Activated CD4-positive, alpha-beta T cell treated with anti-CD3 and anti-CD28 coated beads, Interleukin-2, amount 50 U/mL, for 16 hours (primary cell): Measurements from ENCODE around the gene DLG1.
A peak's percentile ranks its signal among the peaks of the same experiment; 100 is the strongest.
"Not testable (repeated sequence)": the region's sequence is repeated elsewhere in the genome, so short reads cannot be mapped to it uniquely, and the experiment has no call there.

Experiments
- DNase-seq: peaks from one replicate; pipeline ENCODE4 v3.0.0-alpha.2; 2020

DLG1 gene

DNA sequence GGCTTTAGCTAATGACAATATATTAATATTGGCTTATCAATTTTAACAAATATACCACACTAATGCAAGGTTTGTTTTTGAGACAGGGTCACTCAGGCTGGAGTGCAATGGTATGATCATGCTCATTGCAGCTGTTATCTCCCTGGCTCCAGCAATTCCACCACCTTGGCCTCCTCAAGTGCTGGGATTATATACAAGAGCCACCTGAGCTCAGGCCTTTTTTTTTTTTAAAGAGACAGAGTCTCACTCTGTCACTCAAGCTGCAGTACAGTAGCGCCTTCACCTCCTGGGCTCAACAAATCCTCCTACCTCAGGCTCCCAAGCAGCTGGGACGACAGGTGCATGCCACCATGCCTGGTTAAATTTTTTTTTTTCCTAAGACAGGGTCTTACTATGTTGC, 11.7 kb downstream of the DLG1 start:
- DNase-seq = no peak

DNA sequence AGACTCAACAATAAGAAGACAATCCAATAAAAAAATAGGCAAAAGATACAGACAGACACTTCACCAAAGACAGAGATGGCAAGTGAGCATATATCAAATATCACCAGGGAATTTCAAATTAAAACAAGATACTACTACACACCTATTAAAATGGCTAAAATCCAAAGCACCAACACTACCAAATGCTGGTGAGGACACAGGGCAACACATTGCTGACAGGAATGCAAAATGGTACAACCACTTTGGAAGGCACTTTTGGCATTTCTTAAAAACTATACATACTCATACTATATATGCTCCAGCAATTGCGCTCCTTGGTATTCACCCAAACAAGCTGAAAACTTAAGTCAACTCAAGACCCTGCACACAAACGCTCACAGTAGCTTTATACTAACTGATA, 12.9 kb downstream of the DLG1 start:
- no peak for DNase-seq

DNA sequence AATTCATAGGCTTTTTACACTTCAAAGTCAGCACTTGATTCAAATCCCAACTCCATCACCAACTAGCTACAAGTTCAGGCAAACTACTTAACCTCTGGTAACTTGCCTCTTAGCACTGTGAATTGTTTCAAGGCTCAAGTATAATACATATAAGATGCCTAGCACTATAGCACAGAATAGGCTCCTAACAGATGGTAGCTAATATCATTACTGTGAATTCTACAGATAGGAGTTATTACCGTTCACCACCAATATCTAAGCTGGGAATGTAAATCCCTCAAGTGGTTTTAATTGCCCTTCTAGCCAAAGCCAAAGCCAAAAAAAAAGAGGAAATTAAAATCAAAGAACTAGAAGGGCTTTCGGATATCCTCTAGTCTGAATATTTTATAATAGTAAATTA, 15.4 kb downstream of the DLG1 start:
- no peak for DNase-seq

DNA sequence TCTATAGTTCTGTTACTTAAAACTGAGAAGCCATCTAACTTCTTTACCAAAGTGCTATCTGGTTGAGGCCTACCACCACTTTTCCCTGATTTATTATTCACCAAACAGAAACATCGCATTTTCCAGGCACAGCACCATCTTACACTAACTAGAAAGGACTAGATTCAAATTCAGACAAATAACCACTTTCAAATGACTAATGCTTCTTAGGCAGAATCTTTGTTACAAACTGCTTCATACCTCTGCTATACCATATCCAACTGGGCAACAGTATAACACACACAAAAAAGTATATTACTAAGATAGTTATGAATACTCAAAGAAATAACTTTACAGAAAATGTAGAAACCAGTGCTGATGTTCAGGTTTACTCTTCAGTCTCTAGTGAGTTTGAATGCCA, 16.6 kb downstream of the DLG1 start:
- no peak for DNase-seq

DNA sequence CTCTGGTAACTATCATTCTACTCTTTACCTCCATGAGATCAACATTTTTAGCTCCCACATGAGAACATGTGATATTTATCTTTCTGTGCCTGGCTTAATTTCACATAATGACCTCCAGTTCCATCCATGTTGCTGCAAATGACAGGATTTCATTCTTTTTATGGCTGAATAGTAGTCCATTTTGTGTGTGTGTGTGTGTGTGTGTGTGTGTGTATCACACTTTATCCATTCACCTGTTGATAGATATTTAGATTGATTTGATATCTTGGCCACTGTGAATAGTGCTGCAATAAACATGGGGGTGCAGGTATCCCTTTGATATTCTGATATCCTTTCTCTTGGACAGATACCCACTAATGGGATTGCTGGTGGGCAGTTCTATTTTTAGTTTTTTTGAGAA, 18.3 kb downstream of the DLG1 start:
- no peak for DNase-seq

DNA sequence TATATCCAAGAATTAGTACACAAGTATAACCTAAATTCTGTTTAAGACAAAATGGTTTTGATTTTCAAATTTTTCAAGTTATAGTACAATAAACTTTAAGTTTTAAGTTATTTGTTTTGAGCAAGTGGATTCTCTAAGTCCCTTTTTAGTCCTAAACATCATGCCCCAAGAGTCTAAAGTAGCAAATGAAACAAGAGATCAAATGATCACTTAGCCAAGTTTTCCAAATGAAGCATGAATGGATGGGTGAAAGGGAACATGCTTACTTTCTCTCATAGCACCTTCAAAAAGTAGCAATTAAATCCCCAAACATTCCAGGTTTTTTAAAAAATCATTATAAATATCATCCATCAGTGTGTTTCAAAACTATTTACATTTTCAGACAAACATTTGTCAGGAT, 19.5 kb downstream of the DLG1 start:
- DNase-seq = no peak

DNA sequence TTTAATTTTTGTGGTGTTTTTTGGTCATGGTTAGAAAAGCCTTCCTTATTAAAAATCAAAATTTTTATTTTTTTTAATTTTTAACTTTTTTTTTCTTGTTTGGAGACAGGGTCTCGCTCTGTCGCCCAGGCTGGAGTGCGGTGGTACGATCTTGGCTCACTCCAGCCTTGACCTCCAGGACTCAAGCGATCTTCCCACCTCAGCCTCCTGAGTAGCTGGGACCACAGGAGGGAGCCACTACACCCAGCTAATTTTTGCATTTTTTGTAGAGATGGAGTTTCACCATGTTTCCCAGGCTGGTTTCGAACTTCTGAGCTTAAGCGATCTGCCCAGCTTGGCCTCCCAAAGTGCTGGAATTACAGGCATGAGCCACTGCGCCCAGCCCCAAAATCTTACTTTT, 21.6 kb downstream of the DLG1 start:
- DNase-seq = not testable (repeated sequence)

DNA sequence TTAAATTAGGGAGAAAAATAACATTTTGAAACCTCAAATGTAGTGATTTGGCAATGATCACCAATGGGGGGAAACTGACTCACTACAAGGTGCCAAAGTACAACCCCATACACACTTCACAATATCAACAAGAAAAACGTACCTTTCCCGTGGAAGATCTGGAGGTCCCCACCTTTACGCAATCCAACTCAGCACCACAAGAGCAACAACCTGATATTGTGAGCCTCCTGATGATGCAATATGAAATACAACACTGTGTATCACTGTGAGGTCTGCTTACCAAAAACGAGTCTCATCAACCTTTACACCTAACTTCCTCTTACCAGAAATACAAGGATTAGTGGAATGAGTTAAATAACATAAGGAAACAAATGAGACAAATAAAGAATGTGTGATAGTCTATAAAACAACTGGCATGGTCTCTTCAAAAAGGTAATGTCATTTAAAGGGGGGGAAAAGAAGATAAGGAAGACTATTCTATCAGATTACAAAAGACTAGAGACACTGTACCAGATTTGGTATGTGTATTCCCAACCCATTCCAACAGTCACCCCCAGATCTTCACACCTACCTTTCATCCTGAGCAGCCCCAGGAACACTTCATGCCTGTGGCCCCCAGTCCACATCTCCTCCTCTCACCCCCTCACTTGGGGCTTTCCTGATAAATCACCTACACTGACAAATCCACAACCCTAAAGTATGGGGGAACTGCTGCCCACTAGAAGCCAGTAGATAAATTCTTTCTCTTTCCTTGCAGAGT, 27.7 kb downstream of the DLG1 start:
- no peak for DNase-seq

DNA sequence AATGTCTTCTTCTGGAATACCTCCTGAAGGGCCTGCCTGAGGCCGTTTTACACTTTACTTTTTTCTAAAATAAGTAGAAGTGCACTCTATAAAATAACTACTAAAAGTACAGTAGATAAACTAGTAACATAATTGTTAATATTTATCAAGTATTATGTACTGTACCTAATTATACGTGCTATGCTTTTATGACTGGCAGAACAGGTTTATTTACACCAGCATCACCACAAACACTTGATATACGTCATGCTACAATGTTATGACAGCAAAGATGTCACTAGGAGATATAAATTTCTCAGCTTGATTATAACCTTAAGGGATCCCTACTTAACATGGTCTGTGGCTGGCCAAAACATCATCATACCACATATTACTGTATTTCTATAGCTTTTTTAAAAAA, 29.4 kb downstream of the DLG1 start:
- DNase-seq = no peak

DNA sequence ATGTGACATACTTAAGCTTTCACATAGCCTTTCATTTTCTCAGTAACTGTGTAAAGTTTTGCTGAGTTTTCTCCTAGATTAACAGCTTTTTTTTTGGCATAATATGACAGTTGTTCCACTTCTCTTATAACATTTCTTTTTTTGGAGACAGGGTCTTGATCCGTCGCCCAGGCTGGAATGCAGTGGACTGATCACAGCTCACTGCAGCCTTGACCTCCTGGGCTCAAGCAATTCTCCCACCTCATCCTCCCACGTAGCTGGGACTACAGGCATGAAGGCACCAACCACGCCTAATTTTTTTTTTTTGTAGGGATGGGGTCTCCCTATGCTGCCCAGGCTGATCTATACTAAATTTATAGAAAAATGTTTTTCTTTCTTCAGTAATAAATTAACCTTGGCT, 30.1 kb downstream of the DLG1 start:
- DNase-seq = no peak

DNA sequence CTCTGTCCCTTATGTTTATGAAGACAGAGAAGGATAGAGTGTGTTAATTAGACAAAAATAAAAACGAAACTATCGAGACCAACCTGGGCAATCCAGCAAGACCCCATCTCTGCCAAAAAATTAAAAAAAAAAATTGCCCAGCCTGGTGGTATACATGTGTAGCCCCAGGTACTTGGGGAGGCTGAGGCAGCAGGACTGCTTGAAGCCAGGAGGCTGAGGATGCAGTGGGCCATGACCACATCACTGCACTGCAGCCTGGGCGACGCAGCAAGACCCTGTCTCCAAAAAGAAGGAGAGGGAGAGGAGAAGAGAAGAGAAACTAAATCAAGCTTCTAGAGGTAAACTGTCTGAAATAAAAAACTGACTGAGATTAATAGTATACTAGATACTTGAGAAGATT, 32.1 kb downstream of the DLG1 start:
- no peak for DNase-seq

DNA sequence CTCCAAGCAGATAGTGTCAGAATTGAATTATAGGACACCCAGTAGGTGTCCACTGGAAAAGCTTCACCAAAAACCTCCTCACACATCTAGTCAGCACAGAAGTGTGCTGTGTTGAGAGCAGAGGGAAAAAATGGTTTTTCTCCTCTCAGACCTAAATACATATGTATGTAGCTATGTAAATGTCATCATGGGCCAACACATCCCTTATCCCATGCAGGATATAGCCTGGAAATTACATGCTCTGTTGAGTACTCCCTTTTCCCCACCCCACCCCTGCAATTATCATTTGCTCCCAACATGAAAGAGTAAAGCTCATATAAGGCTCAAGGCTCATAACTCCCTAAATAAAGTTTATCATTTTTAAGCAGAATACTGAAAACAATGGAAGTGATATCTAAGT, 35.7 kb downstream of the DLG1 start:
- no peak for DNase-seq

DNA sequence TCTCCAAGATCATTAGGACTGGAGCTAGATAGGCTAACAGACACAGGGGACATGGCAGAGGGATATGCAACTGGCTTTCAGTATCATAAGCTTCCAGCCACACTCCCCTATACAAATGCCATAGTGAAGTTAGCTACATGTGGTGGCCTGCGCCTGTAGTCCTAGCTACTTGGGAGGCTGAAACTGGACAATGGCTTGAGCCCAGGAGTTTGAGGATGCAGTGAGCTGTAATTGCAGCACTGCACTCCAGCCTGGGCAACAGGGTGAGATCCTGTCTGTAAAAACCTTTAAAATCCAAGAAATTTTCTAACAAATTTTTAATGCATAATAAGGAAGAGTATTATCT, 37.3 kb downstream of the DLG1 start:
- no peak for DNase-seq

DNA sequence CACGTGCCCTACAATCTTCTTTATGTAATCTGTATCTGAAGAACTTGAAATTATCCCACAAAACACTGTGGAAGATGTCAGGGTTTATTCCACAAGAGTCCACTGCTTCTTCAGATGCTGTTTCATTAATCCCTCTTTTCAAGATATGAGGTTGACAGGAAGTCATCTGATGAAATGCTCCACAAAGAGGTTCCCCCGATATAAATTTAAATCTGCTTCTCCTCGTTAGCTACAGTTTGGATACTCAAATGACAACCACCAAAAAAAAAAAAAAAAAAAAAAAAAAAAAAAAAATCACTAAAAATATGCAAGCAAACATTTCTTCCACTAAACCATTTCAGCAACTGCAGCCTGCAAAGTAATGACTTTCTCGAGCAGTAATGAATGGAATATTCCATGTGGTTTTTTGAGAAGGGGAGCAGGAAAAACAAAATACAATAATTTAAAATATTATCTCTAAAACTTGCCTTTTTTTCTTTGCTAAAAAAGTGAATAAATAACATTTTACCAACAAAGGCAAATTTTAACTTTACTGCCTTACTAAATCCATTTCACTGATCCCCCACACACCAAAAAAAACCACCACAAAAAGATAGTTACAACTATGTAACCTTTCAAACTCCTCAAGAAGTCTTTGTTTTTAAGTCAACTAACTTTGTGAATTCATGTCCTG, 37.8 kb downstream of the DLG1 start:
- DNase-seq = no peak

DNA sequence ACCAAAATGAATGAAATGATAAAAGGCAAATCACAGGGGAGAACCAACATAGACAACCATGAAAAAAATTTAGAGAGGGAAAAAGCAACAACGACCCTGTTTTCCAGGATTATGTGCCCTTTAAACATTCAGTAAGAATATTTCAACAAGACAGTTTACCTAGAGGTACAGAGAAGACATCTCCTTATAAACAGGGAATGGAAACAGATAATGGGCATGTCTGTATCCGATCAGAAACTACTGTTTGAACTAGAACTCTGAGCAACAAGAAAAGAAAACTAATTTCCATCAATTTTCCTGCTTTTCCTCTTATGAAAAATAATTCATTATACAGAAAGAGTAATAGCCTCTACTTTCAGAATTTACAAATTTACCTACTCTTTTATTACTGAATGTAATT, 39.3 kb downstream of the DLG1 start:
- no peak for DNase-seq

DNA sequence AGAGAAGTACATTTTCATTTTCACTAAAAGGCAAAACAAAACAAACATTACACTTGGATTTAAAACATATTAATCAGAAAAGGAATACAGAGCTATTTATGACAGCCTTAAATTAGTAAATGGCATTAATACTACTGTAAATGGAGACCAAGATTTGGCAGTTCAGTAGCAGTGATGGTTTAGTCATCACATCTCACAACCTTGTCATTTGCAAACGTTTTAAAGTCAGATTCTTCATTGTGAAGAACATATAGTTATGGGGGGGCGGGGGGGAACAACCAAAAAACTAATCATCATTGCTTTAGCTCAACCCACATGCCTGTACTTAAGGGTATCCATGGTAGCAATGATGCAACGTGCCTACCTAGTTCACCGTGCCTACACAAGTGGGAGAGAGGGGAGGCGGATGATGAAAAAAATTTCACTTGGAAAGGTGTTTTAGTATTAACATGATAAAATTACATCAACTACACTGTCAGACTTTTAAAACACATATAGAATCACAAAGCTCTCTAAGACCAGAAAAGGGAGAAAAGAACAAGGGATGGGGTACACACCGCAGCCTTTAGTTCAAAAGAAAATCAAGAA, 40.1 kb downstream of the DLG1 start:
- DNase-seq = no peak

DNA sequence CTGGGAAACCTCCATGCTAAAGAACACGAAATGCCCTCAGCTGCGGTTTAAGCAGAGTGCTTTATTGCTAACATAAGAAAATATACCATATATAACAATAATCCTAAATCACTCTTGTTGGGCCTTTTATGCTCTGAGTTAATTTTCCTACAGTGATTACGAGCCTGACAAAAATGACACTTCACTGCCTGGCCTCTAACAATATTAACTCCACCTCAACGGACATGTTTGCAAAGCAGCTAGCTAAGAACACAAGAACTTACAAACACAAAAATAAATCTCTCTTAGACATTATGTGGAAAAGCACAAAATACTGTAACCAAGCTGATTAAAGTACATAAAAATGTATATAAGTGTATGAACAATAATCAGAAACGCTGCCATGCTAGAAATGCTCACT, 40.7 kb downstream of the DLG1 start:
- DNase-seq = no peak

DNA sequence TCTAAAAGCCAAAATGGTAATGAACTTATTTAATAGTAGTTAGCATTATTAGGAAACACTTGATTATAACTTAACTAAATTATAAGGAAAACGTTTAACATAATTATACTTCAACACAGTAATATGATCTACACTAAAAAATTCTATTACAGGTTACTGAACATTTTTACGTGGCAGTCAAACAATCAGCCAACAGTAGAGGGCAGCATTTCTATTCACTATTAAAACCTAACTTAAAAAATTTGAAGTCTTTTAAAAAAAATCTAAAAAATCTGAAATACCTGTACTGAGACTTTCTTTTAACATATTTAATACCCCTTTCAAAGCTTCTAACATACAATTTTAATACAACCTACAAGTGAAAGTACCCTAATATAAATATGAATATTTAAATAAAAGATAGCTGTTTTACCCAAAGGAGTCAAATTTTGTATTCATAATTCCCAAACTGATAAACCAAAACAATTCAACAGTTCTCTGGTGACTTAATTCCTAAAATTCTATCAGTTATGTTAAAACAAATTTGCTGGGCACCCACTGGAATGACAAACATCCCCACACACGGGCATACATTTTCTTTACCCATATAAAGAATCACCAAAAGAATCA, 41.5 kb downstream of the DLG1 start:
- peak; percentile 46 for DNase-seq

DNA sequence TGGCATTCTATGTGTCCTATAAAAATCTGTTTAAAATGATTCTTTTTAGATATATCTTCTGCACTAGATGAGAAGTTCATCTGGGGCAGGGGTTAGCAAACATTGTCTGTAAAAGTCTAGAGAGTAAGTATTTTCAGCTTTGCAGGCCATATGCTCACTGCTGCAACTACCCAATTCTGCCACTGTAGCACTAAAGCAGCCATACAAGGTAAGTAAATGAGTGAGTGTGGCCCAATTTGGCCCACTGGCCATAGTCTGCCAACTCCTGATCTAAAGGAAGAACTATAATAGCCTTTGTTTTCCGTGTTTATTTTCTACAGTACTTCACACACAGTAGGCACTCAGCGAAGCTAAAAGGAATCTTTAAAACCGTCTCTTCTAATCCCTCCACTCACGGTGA, 42.3 kb downstream of the DLG1 start:
- no peak for DNase-seq

DNA sequence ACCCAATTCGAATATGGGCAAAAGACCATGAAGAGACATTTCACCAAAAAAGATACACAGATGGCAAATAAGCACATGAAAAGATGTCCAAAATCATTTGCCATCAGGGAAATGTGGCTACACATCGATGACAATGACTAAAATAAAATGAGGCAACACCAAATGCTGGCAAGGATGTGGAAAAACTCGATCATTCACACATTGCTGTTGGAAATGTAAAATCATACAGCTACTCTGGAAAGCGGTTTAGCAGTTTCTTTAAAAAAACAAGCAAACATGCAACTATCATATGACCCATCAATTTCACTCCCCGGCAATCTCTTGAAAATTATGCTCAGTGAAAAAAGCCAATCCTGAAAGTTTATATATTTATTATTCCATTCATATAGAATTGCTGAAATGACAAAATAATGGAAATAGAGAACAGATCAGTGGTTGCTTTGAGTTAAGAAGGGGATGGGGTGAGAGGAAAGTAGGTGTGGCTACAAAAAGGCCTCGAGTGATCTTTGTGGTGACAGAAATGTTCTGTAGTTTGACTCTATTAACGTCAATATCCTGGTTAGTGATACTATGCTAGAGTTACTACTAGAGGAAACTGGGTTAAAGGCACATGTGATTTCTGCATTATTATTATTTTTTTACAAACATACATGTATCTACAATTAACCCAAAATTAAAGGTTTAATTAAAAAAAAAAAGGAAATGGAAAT, 45.0 kb downstream of the DLG1 start:
- DNase-seq = peak; percentile 37

DNA sequence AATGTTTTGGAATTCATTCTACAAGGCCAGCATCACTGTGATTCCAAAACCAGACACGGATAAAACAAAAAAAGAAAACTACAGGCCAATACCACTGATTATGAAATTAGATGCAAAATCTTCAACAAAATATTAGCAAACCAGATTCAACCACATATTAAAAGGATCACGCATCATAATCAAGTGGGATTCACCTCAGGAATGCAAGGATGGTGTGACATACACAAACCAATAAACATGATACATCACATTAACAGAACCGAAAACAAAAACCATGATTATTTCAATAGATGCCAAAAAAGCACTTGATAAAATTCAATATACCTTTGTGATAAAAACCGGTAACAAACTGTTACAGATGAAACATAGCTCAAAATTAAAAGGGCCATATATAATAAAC, 48.9 kb downstream of the DLG1 start:
- no peak for DNase-seq

DNA sequence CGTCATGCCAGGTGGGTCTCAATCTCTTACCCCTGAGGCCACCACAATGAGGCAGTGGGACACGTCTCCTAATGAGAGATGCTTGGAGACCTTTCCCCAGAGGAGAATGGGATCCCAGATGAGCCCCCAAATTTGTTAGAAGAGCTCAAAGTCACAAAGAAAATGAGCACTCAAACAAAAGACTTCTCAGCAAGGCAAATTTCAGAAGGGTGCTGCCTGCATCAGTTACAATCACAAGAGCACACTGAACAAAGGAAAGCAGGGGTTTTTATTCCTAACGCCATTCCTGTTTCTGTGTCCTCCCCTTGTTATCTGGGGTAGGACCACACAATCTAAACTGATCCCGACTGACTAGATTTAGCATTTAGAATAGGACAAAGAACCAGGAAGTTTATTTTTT, 50.1 kb downstream of the DLG1 start:
- no peak for DNase-seq

DNA sequence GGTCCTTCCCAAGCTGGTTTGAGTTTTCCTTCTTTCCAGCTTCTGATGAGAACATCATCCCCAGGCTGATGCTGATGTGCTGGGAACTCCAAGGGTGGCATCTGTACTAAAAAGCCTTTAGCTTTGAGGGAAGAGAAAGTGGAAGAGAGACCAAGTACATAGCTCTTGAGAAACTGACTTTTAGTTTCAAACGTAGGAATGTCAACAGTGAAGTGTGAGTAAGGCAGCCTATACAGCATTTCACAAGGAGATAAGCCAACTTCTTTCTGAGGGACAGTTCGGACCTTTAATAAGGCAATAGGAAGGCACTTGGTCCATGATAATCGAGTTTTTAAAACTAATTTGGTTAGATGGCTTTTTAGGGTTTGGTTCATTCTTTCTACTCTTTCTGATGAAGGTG, 53.7 kb downstream of the DLG1 start:
- DNase-seq = no peak
